DND-41 (cell line): Measurements from ENCODE around the gene DHODH.
"Not testable (repeated sequence)": the region's sequence is repeated elsewhere in the genome, so short reads cannot be mapped to it uniquely, and the experiment has no call there.

Experiments
- ATAC-seq: fragments of 200-7000 bp; cut with Tn5 transposase; 3 replicates; pipeline ENCODE4 v1.9.1; 2021; ENCODE audit warnings: low read depth; ENCODE audit not compliant: insufficient read depth
- DNase-seq: peaks from one replicate; pipeline ENCODE4 v3.0.0-alpha.2; 2020
- H2AFZ ChIP-seq: 2 replicates; pipeline ENCODE4 v1.6.0; 2012; ENCODE audit warnings: low read depth, low read length
- H3K27ac ChIP-seq: 2 replicates; pipeline ENCODE4 v1.5.1; 2012; ENCODE audit warnings: low read length, inconsistent platforms
- H3K27me3 ChIP-seq: fragments of 200-600 bp; sonication (generic); 2 replicates; pipeline ENCODE4 v1.6.0; 2012; ENCODE audit warnings: low read length, mild to moderate bottlenecking, inconsistent platforms; ENCODE audit not compliant: insufficient read depth, poor library complexity
- H3K36me3 ChIP-seq: 2 replicates; pipeline ENCODE4 v1.5.1; 2012; ENCODE audit warnings: low read length, inconsistent platforms; ENCODE audit not compliant: insufficient read depth
- H3K4me1 ChIP-seq: 2 replicates; pipeline ENCODE4 v1.5.1; 2012; ENCODE audit warnings: mild to moderate bottlenecking, low read length; ENCODE audit not compliant: insufficient read depth
- H3K4me2 ChIP-seq: 2 replicates; pipeline ENCODE4 v1.6.0; 2012; ENCODE audit warnings: mild to moderate bottlenecking, moderate library complexity, low read length, inconsistent platforms; ENCODE audit not compliant: insufficient read depth
- H3K4me3 ChIP-seq, 2 experiments: fragments of 200-600 bp in 1 of 2; shearing (Covaris generic) in 1 of 2; 2 replicates each; pipeline ENCODE4 v1.5.1; 2012 to 2016; ENCODE audit warnings: inconsistent platforms in 2 of 2, low read length in 2 of 2, mild to moderate bottlenecking in 2 of 2, low read depth in 1 of 2, moderate library complexity in 1 of 2
- H3K79me2 ChIP-seq: 2 replicates; pipeline ENCODE4 v1.6.0; 2012; ENCODE audit warnings: low read length, inconsistent platforms; ENCODE audit not compliant: insufficient read depth
- H3K9ac ChIP-seq: 2 replicates; pipeline ENCODE4 v1.6.0; 2012; ENCODE audit warnings: low read depth, mild to moderate bottlenecking, inconsistent platforms, low read length, moderate library complexity
- H3K9me3 ChIP-seq: 2 replicates; pipeline ENCODE4 v1.5.1; 2012; ENCODE audit warnings: low read length, moderate library complexity, mild to moderate bottlenecking, inconsistent platforms; ENCODE audit not compliant: insufficient read depth, severe bottlenecking
- H4K20me1 ChIP-seq: 2 replicates; pipeline ENCODE4 v1.6.0; 2012; ENCODE audit warnings: low read length; ENCODE audit not compliant: insufficient read depth
- CTCF ChIP-seq: IDR thresholded peaks from 2 replicates; pipeline ENCODE4 v1.5.1; 2012; ENCODE audit warnings: borderline replicate concordance, low read length, moderate library complexity, mild to moderate bottlenecking; ENCODE audit not compliant: poor library complexity, severe bottlenecking; ENCODE audit errors: extremely low read depth
- EZH2 ChIP-seq: IDR thresholded peaks from 3 replicates; pipeline ENCODE4 v1.6.1; 2012; ENCODE audit warnings: borderline replicate concordance, low read depth, mild to moderate bottlenecking, moderate library complexity, low read length, inconsistent platforms; ENCODE audit not compliant: severe bottlenecking

Gene DHODH

GRCh38 chr16:72068930-72069329 is 60.4 kb downstream of the DHODH start:
- DNase-seq (no peak), ATAC-seq (no peak)
- Histone ChIP-seq H3K9me3 (no peaks in the 10 kb centered on the region), H2AFZ (no peak overlapping the region), H3K4me1 (no peaks in the 10 kb centered on the region), H4K20me1 (no peaks in the 10 kb centered on the region; the same call in 1 of the 2 replicates), H3K9ac (no peak overlapping the region), H3K4me2 (no peak overlapping the region), H3K27me3 (no peaks in the 10 kb centered on the region), H3K4me3 (no peak overlapping the region), H3K27ac (no peak overlapping the region), H3K79me2 (no peaks in the 10 kb centered on the region), H3K36me3 (no peaks in the 10 kb centered on the region)
- TF ChIP-seq CTCF (no peak), EZH2 (no peak)

- Histone ChIP-seq H3K27me3 (no peaks in the 10 kb centered on the region), H2AFZ (no peak overlapping the region), H3K9me3 (no peaks in the 10 kb centered on the region), H3K4me1 (no peaks in the 10 kb centered on the region), H3K4me3 (no peak overlapping the region), H4K20me1 (no peaks in the 10 kb centered on the region; the same call in 1 of the 2 replicates), H3K9ac (no peak overlapping the region), H3K36me3 (no peaks in the 10 kb centered on the region), H3K79me2 (no peaks in the 10 kb centered on the region), H3K27ac (no peak overlapping the region), H3K4me2 (no peak overlapping the region)
- TF ChIP-seq CTCF = no peak
- TF ChIP-seq EZH2 = no peak
- ATAC-seq = no peak
- no peak for DNase-seq
Observed at GRCh38 chr16:72072514-72073342, 64.2 kb downstream of the DHODH start.

GRCh38 chr16:72073560-72074230 is 65.2 kb downstream of the DHODH start:
- Histone ChIP-seq H3K4me1 (no peaks in the 10 kb centered on the region), H3K27ac (no peak overlapping the region), H4K20me1 (no peaks in the 10 kb centered on the region; the same call in 1 of the 2 replicates), H2AFZ (no peak overlapping the region), H3K79me2 (no peaks in the 10 kb centered on the region), H3K9me3 (no peaks in the 10 kb centered on the region), H3K9ac (no peak overlapping the region), H3K4me3 (no peak overlapping the region), H3K27me3 (no peaks in the 10 kb centered on the region), H3K36me3 (no peaks in the 10 kb centered on the region), H3K4me2 (no peak overlapping the region)
- TF ChIP-seq EZH2 = no peak
- TF ChIP-seq CTCF = no peak
- DNase-seq (no peak), ATAC-seq (no peak)

- not testable (repeated sequence) for H3K9me3 ChIP-seq, H3K36me3 ChIP-seq, H3K79me2 ChIP-seq, H3K4me3 ChIP-seq, H3K4me2 ChIP-seq, H3K9ac ChIP-seq, ATAC-seq, H3K27me3 ChIP-seq, H3K27ac ChIP-seq, H2AFZ ChIP-seq, H3K4me1 ChIP-seq, H4K20me1 ChIP-seq, DNase-seq
Observed at GRCh38 chr16:72075067-72075466, 66.5 kb downstream of the DHODH start.
